Testis (tissue), 3 donors: ENCODE data around the gene GLG1. TPM values are rescaled to one million over a fixed set of nuclear protein-coding genes. Genes with fewer than 3 reads are reported as not detected.

Source experiments
- DNase-seq: peaks from one replicate; pipeline ENCODE4 v3.0.0-alpha.2; 2019
- H3K27ac ChIP-seq, 2 donors: fragments of 200-600 bp; sonication (generic); one replicate each; pipeline ENCODE4 v1.5.1; 2019
- H3K27me3 ChIP-seq: fragments of 200-600 bp; sonication (generic); one replicate; pipeline ENCODE4 v1.5.1; 2019
- H3K36me3 ChIP-seq: fragments of 200-600 bp; sonication (generic); one replicate; pipeline ENCODE4 v1.5.1; 2017; ENCODE audit warnings: low read depth; ENCODE audit errors: missing control alignments
- H3K4me1 ChIP-seq: fragments of 200-600 bp; sonication (generic); one replicate; pipeline ENCODE4 v1.5.1; 2019
- H3K4me3 ChIP-seq, 2 donors: fragments of 200-600 bp; sonication (generic); one replicate each; pipeline ENCODE4 v1.5.1; 2017 to 2019
- H3K9me3 ChIP-seq: fragments of 200-600 bp; sonication (generic); one replicate; pipeline ENCODE4 v1.5.1; 2017
- POLR2A ChIP-seq: fragments of 450-650 bp; IDR thresholded peaks from one replicate; pipeline ENCODE4 v1.6.1; 2017; ENCODE audit warnings: antibody characterized with exemption, mild to moderate bottlenecking, moderate library complexity
- WGBS, 2 donors: methylation state at CpG; one replicate each; pipeline ENCODE4 v1.1.5; 2018; 5-methylcytosine and 5-hydroxymethylcytosine counted together
- intact Hi-C: fragments of 100-400 bp; cut with DNase I; formaldehyde crosslinking; loops from one replicate; pipeline ENCODE4 v1.15.1; 2023; ENCODE audit warnings: low total_unique reads
- polyA plus RNA-seq: library from polyadenylated mRNA; stranded (reverse); fragments of 350-450 nt; fragmentation: Illumina TruSeq; extraction: RNeasy Lipid Tissue Mini Kit (QIAGEN cat#74804); gene quantifications from one replicate; pipeline ENCODE4 v1.2.3, GENCODE V29; 2014; ENCODE audit warnings: low read depth, low replicate concordance; ENCODE audit not compliant: insufficient read depth
- total RNA-seq, 2 donors: library from RNA; depleted of rRNA; stranded (reverse); fragments of >200 nt; gene quantifications; one replicate each; pipeline ENCODE4 v1.2.3, GENCODE V29; 2016
- TF ChIP-seq, protein P1 (sequence below), 3 experiments: fragments of 450-650 bp in 2 of 3; fragments of 200-600 bp in 1 of 3; sonication (generic) in 1 of 3; IDR thresholded peaks; one replicate each; pipeline ENCODE4 v1.5.1; 2016 to 2019; ENCODE audit warnings: antibody characterized with exemption in 3 of 3, mild to moderate bottlenecking in 2 of 3, moderate library complexity in 1 of 3

GLG1 gene
- total and polyA plus RNA-seq, 3 donors from 2014 or later = 151 to 268 (median 206) TPM

DNA sequence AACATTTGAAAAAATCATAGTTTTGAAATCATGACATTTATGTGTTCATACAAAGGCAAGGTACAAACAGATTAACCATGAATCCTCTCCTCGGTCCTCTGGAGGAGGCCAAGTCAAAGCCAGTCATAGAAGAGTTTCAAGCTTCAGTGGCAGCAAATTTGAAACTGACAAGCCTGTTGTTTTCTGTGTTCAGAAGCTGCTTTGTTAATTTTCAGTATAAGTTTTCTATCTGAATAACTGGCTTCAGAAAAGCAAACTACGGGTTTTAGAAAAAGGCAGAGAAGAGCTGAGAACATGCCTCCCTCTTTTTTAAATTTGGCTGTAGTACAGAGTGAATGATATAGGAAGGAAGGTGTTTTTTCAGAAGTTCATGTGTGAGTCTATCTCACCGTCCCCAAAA, 106.0 kb downstream of the GLG1 start:
- H3K9me3 ChIP-seq = no peaks in the 10 kb centered on the region
- H3K27ac ChIP-seq = no peak overlapping the region
- no peaks in the 10 kb centered on the region for H3K36me3 ChIP-seq
- H3K27me3 ChIP-seq = no peaks in the 10 kb centered on the region
- H3K4me1 ChIP-seq = no peaks in the 10 kb centered on the region
- 81 to 85% methylated on average over 3 of the region's 3 CpGs for WGBS, 2 donors
- H3K4me3 ChIP-seq = no peak overlapping the region
- intact Hi-C loops = no loop called here
- TF ChIP-seq, protein P1, sequence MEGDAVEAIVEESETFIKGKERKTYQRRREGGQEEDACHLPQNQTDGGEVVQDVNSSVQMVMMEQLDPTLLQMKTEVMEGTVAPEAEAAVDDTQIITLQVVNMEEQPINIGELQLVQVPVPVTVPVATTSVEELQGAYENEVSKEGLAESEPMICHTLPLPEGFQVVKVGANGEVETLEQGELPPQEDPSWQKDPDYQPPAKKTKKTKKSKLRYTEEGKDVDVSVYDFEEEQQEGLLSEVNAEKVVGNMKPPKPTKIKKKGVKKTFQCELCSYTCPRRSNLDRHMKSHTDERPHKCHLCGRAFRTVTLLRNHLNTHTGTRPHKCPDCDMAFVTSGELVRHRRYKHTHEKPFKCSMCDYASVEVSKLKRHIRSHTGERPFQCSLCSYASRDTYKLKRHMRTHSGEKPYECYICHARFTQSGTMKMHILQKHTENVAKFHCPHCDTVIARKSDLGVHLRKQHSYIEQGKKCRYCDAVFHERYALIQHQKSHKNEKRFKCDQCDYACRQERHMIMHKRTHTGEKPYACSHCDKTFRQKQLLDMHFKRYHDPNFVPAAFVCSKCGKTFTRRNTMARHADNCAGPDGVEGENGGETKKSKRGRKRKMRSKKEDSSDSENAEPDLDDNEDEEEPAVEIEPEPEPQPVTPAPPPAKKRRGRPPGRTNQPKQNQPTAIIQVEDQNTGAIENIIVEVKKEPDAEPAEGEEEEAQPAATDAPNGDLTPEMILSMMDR (IDR thresholded peaks at IDR 0.05) = no peak
- TF ChIP-seq POLR2A = no peak
- no peak for DNase-seq

GRCh38 chr16:74499114-74499513, 107.8 kb downstream of the GLG1 start:
- TF ChIP-seq POLR2A = no peak
- TF ChIP-seq, protein P1 (IDR thresholded peaks at IDR 0.05) = no peak
- no peak overlapping the region for H3K27ac ChIP-seq
- no peaks in the 10 kb centered on the region for H3K27me3 ChIP-seq
- no peak for DNase-seq
- H3K4me3 ChIP-seq = no peak overlapping the region
- H3K9me3 ChIP-seq = no peaks in the 10 kb centered on the region
- intact Hi-C loops = no loop called here
- H3K36me3 ChIP-seq = no peaks in the 10 kb centered on the region
- no peaks in the 10 kb centered on the region for H3K4me1 ChIP-seq

DNA sequence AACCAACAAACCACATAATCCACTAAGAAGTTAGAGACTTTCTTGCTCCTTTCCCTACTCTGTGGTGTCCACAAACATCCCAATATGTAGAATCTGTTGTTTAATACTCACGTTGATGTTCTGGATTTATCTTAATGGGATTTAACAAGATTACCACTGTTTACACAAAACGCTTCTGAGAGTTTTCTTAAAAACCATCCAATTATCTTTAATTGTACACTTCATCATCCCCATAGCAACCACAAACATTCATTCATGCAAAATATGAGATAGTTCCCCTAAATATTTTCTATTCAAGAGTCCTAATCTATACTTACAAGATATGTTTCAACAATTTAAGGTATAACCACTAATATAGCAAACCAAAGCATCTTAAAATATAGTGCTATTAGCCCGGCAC, 109.2 kb downstream of the GLG1 start:
- H3K36me3 ChIP-seq = no peaks in the 10 kb centered on the region
- no peak overlapping the region for H3K27ac ChIP-seq
- no peaks in the 10 kb centered on the region for H3K9me3 ChIP-seq
- TF ChIP-seq, protein P1 (IDR thresholded peaks at IDR 0.05) = no peak
- TF ChIP-seq POLR2A = no peak
- H3K27me3 ChIP-seq = no peaks in the 10 kb centered on the region
- DNase-seq = no peak
- intact Hi-C loops = no loop called here
- H3K4me1 ChIP-seq = no peaks in the 10 kb centered on the region
- whole genome bisulfite sequencing, 2 donors = 84 to 93% methylated on average over 3 of the region's 3 CpGs
- no peak overlapping the region for H3K4me3 ChIP-seq

DNA sequence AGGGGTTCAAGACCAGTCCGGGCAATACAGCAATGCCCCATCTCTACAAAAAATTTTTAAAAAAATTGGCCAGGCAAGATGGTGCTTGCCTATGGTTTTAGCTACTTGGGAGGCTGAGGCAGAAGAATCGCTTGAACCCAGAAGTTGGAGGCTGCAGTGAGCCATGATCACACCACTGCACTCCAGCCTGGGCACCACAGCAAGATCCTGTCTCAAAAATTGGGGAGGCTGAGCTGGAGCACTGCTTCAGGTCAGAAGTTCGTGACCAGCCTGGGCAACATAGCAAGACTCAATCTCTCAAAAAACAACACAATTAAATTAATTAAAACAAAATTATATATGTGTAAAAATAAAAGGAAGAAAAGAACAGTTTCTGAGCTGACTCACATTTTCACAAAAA, 110.9 kb downstream of the GLG1 start:
- TF ChIP-seq POLR2A = no peak
- TF ChIP-seq, protein P1 (IDR thresholded peaks at IDR 0.05) = no peak
- H3K36me3 ChIP-seq = no peaks in the 10 kb centered on the region
- no peaks in the 10 kb centered on the region for H3K27me3 ChIP-seq
- no peak for DNase-seq
- no peaks in the 10 kb centered on the region for H3K4me1 ChIP-seq
- H3K4me3 ChIP-seq = no peak overlapping the region
- H3K9me3 ChIP-seq = no peaks in the 10 kb centered on the region
- no peak overlapping the region for H3K27ac ChIP-seq
- intact Hi-C loops = no loop called here
- WGBS, 2 donors = 94 to 95% methylated on average over 3 of the region's 3 CpGs

DNA sequence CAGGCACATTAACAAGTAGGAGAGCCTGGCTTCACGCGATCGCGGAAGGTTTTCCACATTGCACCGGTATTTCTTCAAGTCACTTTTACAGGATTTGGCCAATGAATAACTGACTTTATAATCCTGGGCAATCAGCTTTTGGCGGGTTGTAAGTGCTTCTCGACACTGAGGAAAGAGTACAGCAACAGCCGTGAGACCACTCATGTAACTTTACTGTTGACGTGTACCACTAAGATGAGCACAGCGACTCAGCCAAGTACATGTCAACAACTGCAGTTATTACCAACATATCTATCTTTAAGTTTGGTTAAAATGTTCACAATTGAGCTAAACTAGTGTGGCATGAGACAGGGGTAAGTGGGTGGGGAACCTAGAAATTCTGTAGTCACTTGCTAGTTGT, 113.9 kb downstream of the GLG1 start:
- intact Hi-C loops = no loop called here
- H3K4me1 ChIP-seq = no peaks in the 10 kb centered on the region
- H3K36me3 ChIP-seq = no peaks in the 10 kb centered on the region
- H3K9me3 ChIP-seq = no peaks in the 10 kb centered on the region
- no peak overlapping the region for H3K4me3 ChIP-seq
- H3K27ac ChIP-seq = no peak overlapping the region
- H3K27me3 ChIP-seq = no peaks in the 10 kb centered on the region
- TF ChIP-seq, protein P1 (IDR thresholded peaks at IDR 0.05) = no peak
- TF ChIP-seq POLR2A = no peak
- no peak for DNase-seq
- 97 to 98% methylated on average over 10 of the region's 10 CpGs for WGBS, 2 donors
